Glutamatergic neuron (in vitro differentiated cells): ENCODE data around the gene CSF3. TPM values are rescaled to one million over a fixed set of nuclear protein-coding genes. Genes with fewer than 3 reads are reported as not detected.
"Not testable (repeated sequence)": the region's sequence is repeated elsewhere in the genome, so short reads cannot be mapped to it uniquely, and the experiment has no call there.

Experiments used
- DNase-seq: peaks from one replicate; pipeline ENCODE4 v3.0.0; 2022
- H3K27ac Mint-ChIP-seq: one replicate; pipeline ENCODE4 v1.8.0; 2020; ENCODE audit warnings: mild to moderate bottlenecking, mixed read lengths, inconsistent platforms; ENCODE audit not compliant: unreplicated experiment
- H3K27me3 Mint-ChIP-seq: one replicate; pipeline ENCODE4 v1.8.0; 2020; ENCODE audit warnings: mild to moderate bottlenecking, moderate library complexity, mixed read lengths, inconsistent platforms; ENCODE audit not compliant: unreplicated experiment
- H3K36me3 Mint-ChIP-seq: one replicate; pipeline ENCODE4 v1.8.0; 2020; ENCODE audit warnings: mild to moderate bottlenecking, mixed read lengths, inconsistent platforms; ENCODE audit not compliant: unreplicated experiment
- H3K4me1 Mint-ChIP-seq: one replicate; pipeline ENCODE4 v1.8.0; 2020; ENCODE audit warnings: mild to moderate bottlenecking, low read depth, mixed read lengths, inconsistent platforms; ENCODE audit not compliant: unreplicated experiment
- H3K4me3 Mint-ChIP-seq: one replicate; pipeline ENCODE4 v1.8.0; 2020; ENCODE audit warnings: mild to moderate bottlenecking, mixed read lengths, inconsistent platforms; ENCODE audit not compliant: unreplicated experiment
- H3K9me3 Mint-ChIP-seq: one replicate; pipeline ENCODE4 v1.8.0; 2020; ENCODE audit warnings: mild to moderate bottlenecking, moderate library complexity, mixed read lengths, inconsistent platforms; ENCODE audit not compliant: unreplicated experiment
- CTCF ChIP-seq: fragments of 200-600 bp; sonication (generic); IDR thresholded peaks from one replicate; pipeline ENCODE4 v1.5.0; 2021; ENCODE audit not compliant: partially characterized antibody, unreplicated experiment
- total RNA-seq: library from RNA; stranded (reverse); fragmentation: NEBNext Ultra II Directional; extraction: Animal tissue kit (Norgen Biotek cat#: 25700); gene quantifications from one replicate; pipeline ENCODE4 v1.2.1, GENCODE V29; 2021; ENCODE audit not compliant: unreplicated experiment

The CSF3 gene
- total RNA-seq, 1 donor from 2014 or later = not detected

- DNase-seq = no peak
- Mint-ChIP-seq H3K9me3 (peaks cover 2% of the 10 kb centered on the region), H3K27ac (no peak overlapping the region), H3K4me1 (no peaks in the 10 kb centered on the region), H3K27me3 (no peaks in the 10 kb centered on the region), H3K36me3 (no peaks in the 10 kb centered on the region), H3K4me3 (no peak overlapping the region)
- no peak for TF ChIP-seq CTCF
These were observed 18.4 kb upstream of the CSF3 start for GRCh38 chr17:39996800-39997199.

- no peaks in the 10 kb centered on the region for H3K36me3 Mint-ChIP-seq
- no peaks in the 10 kb centered on the region for H3K4me1 Mint-ChIP-seq
- TF ChIP-seq CTCF = no peak
- no peak overlapping the region for H3K27ac Mint-ChIP-seq
- no peak for DNase-seq
- no peak overlapping the region for H3K4me3 Mint-ChIP-seq
- H3K27me3 Mint-ChIP-seq = no peaks in the 10 kb centered on the region
- H3K9me3 Mint-ChIP-seq = peaks cover 2% of the 10 kb centered on the region
These were observed 17.7 kb upstream of the CSF3 start for GRCh38 chr17:39997543-39997942.

- no peak for DNase-seq
- Mint-ChIP-seq H3K4me3 (no peak overlapping the region), H3K27ac (peak overlapping the region; percentile 38), H3K36me3 (no peaks in the 10 kb centered on the region), H3K9me3 (peaks cover 2% of the 10 kb centered on the region), H3K27me3 (no peaks in the 10 kb centered on the region), H3K4me1 (no peaks in the 10 kb centered on the region)
- no peak for TF ChIP-seq CTCF
These were observed 16.2 kb upstream of the CSF3 start for GRCh38 chr17:39999067-39999466.

- TF ChIP-seq CTCF = no peak
- no peaks in the 10 kb centered on the region for H3K4me1 Mint-ChIP-seq
- no peaks in the 10 kb centered on the region for H3K36me3 Mint-ChIP-seq
These were observed 15.1 kb upstream of the CSF3 start for GRCh38 chr17:40000161-40000560.

GRCh38 chr17:40001335-40001734 lies 13.9 kb upstream of the CSF3 start:
- H3K9me3 Mint-ChIP-seq, H3K4me3 Mint-ChIP-seq, H3K36me3 Mint-ChIP-seq, DNase-seq, H3K27ac Mint-ChIP-seq, H3K4me1 Mint-ChIP-seq, H3K27me3 Mint-ChIP-seq: not testable (repeated sequence)

More at GRCh38 chr17:40000161-40000560, 15.1 kb upstream of the CSF3 start:
- Mint-ChIP-seq H3K27ac (no peak overlapping the region), H3K4me3 (no peak overlapping the region), H3K27me3 (no peaks in the 10 kb centered on the region), H3K9me3 (peaks cover 2% of the 10 kb centered on the region)
- no peak for DNase-seq

DNA sequence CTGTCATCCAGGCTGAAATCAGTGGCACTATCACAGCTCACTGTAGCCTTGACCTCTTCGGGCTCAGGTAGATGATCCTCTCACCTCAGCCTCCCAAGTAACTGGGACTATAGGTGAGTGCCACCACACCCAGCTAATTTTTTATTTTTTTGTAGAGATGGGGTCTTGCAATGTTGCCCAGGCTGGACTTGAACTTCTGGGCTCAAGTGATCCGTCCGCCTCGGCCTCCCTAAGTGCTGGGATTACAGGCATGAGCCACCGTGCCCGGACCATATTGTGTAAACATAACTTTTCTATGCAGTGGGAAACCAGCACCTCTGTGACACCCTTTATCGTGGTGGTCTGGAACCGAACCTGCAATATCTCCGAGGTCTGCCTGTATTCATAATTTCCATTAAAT lies 11.2 kb upstream of the CSF3 start:
- Mint-ChIP-seq H3K27ac (no peak overlapping the region), H3K36me3 (no peaks in the 10 kb centered on the region), H3K27me3 (no peaks in the 10 kb centered on the region), H3K4me3 (no peak overlapping the region), H3K9me3 (peaks cover 3% of the 10 kb centered on the region), H3K4me1 (no peaks in the 10 kb centered on the region)
- DNase-seq = no peak
- no peak for TF ChIP-seq CTCF
